Stimulated activated CD8-positive, alpha-beta memory T cell treated with anti-CD3 and anti-CD28 coated beads, Interleukin-7, amount 100 ng/mL, for 48 hours (primary cell): ENCODE measurements around the gene PTP4A1.

Experiments used
- DNase-seq, 2 donors: peaks; one replicate each; pipeline ENCODE4 v3.0.0-alpha.2; 2020; ENCODE audit warnings: low read depth in 1 of 2; ENCODE audit errors: extremely low read depth in 1 of 2

The PTP4A1 gene

DNA sequence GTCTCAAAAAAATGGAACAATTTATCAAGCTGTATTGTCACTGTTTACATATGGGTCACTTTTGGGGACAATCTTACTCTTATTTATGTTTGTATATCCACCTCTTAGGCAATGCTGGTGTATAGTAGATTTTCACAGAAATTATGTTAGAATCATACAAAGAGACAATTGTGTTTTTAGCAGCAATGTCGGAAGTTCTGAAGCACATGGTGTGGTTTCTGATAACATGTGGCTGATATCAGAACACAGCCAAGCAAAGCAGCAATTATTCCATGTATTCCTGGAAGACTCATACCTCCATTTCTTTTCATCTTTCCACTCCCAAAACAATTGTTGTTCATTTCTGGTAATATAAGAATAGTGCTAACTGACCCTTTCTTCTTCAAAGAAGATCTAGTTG lies 17.5 kb upstream of the PTP4A1 start:
- DNase-seq: no peak

DNA sequence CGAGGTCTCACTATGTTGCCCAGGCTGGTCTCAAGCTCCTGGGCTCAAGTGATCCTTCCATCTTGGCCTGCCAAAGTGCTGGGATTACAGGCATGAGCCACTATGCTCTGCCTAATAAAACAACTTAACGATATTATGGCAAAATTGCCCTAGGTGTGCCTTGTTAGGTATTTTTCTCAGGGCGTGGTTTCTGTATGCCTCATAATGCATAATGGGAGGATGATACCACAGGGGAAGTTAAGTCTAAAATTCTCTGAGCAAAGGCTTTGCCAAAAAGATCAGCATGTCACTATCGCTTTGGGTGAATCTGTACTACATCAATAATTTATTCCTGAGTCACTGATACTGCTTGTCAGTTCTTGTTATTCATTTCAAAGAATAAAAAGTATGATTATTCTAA lies 15.9 kb upstream of the PTP4A1 start:
- no peak for DNase-seq

GRCh38 chr6:63558278-63558677 lies 14.0 kb upstream of the PTP4A1 start:
- no peak for DNase-seq

- DNase-seq: no peak
Observed at GRCh38 chr6:63560801-63561287, 11.4 kb upstream of the PTP4A1 start.

DNA sequence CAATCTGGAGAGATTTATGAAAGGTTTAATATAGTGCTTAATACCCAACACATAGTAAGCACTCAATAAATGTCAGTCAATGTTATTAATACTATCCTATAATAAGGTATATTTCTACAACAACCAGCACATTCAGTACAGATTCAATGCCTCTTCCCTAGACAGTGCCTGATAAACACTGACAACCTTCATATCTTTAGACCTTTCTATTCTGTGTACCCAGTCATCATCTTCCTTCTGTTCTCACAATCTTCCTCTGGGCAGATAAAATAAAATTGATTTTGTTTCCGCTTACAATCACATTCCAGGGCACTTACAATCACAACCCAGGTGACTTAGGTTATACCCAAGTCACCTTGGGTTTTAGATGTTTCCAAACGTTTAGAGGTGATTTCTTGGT lies 11.0 kb upstream of the PTP4A1 start:
- no peak for DNase-seq

DNA sequence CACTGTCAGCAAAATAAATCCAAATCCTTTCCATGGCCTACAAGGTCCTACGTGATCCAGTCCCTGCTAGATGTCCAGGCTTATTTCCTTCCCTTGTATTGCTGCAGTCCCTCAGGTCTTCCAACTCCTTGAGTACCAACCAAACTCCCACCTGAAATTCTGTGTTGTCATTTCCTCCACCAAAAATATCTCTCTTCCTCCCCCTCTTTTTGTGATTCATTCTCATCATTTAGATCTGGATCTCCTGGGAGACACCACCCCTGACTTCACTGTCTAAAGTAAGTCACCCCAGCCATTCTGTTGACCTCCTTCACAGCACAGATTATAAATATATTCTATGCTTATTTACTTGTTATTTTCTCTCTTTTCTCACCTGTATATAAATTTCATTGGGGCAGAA lies 9.0 kb upstream of the PTP4A1 start:
- no peak for DNase-seq

GRCh38 chr6:63565058-63565726 lies 7.1 kb upstream of the PTP4A1 start:
- DNase-seq: no peak

- no peak for DNase-seq
Observed at GRCh38 chr6:63565727-63566596, 6.3 kb upstream of the PTP4A1 start.

GRCh38 chr6:63567966-63568365 lies 4.3 kb upstream of the PTP4A1 start:
- DNase-seq: no peak

DNA sequence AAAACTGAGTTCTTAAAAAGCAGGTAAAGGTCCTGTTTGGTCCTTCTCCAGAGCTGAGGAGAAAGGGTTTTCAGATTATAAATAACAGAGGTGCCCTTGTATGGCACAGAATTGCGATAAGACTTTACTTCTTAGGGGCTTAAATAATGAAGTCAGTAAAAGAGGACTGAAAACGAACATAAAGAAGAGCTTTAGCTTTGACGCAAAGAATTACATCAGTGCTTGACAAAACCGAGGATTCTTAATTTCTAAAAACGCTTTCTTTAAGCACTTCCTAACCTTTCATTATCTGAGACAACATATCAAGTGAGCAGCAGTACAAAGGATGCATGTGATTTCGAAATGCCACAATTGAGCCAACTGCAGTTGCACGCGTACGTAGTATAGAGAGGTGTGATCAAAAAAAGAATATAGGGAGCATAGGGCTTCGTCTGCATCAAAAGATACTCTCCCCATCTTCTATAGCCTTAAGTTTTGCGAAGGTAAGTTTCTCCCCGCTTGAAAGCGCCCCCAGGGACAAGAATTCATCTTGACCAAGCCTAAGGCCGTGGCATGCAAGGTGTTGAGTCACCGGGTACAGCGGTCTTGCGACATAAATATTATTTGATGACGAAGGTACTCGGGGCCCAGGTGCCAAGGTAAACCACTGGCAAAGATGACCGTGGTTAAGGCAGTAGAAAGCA lies 778 bp upstream of the PTP4A1 start:
- peak in 1 of 2 donors; percentile 18 for DNase-seq

DNA sequence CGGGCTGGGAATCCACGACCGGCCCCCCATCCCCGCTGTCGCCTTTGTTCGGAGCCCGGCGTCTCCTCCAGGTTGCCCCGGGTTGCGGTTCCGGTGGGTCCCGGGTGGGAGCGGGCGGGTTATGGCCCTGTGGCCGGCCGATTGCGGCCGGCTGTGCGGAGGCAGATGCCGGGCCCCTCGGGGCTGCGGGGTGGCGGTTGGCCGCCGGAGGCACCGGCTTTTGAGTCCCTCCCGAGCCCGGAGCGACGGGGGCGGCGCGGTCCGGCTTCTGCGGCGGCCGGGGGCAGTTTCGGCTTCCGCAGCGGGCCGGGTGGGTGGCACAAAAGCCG lies 431 bp downstream of the PTP4A1 start:
- no peak for DNase-seq

DNA sequence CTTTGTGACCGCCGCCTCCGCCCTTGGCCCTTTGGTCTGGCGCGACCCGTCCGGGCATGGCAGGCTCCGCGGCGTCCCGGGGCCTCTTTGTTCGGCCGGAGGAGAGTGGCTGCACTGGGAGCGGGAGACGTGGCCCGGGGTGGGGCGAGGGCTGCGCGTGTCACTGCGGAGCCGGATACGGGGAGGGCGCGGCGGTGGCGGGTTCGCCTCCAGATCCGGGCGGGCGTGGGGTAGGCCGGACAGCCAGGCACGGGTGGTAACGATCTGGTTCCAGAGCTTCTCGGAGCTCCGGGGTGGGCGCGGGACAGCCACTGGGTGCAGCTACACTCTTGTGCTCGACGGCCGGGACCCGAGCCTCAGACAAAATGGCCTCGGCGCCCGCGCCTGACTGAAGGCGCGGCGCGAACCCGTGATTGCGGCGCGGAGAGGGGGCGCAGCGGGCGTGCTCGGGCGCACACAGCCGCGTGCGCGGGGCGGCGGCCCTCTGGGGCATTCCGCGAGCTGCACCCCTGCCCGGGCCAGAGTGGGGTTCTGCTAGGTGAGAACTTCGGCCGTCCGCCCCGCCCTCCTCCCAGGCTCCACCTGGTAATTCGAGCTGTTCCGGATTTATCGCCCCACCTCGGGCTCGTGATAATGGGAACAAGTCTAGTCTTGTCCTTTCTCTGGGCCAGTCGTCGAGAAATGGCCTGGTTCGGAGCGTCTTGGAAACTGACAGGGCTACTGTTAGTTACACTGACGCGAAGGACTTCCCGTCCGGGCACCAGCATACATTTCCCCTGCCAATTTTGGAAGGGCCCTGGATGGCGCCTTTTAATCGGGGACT lies 1.0 kb downstream of the PTP4A1 start:
- DNase-seq: peak; percentile 37 to 48

DNA sequence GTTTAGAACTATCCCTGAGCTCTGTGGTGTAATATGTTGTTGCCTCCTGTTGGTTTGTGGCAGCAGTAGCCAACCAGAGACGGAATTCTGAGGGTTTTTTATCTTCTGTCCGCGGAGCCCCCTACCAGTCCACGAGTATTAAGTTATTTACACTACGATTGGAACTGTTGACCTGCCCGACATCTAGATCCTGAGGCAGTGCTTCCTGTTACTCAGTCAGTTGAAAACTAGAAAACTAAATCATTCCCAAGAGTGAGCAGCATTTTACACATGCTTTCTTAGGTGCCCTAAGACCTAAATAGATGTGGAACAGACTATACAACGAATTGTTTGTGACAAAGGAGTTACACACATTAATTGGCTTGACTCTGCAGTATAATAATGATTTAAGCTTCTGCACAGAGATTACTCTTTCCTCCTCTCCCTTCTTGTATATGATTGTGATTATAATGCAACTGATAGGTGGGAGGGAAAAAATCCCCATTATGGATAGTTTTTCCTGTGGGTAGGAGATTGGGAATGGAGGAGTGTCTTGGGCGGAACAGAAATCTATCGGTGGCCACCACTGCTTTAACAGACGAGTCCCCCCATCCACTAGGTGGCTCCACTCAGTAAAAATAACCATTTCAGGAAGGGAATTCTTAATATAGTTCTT lies 1.7 kb downstream of the PTP4A1 start:
- peak in 1 of 2 donors; percentile 17 for DNase-seq

- no peak for DNase-seq
Observed at GRCh38 chr6:63574554-63574900, 2.2 kb downstream of the PTP4A1 start.

DNA sequence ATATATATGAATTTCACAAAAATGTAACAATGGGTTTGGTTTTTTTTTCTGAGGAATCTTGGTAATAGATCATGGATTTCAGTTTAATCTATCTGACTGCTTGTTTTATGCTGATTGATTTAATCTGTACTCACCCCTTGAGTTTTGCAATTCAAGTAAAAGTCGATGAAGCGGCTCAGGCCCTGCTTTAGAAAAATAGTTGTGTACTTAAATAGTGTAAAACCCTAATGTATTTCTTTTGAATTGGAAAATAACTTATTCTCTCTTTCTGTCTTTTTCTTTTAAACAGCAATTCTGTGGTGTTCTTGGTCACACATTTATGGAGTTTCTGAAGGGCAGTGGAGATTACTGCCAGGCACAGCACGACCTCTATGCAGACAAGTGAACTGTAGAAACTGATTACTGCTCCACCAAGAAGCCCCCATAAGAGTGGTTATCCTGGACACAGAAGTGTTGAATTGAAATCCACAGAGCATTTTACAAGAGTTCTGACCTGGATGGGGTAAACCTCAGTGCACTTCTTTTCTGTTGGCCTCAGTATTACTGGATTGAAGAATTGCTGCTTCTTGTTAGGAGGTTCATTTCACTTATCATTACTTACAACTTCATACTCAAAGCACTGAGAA lies 4.0 kb downstream of the PTP4A1 start:
- no peak for DNase-seq

GRCh38 chr6:63576985-63577712 lies 4.9 kb downstream of the PTP4A1 start:
- no peak for DNase-seq

DNA sequence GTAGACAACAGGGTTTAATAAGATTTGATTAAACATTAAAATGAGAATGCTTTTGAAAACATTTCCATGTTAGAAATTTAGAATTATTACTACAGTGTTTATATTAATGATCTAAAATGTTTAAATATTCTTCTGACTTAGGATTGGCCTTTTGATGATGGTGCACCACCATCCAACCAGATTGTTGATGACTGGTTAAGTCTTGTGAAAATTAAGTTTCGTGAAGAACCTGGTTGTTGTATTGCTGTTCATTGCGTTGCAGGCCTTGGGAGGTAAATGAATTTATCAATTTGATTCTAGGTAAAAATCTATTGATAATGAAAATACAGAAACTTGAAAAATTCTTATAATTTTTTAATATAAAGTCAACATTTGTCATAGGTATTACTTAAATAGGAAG lies 6.5 kb downstream of the PTP4A1 start:
- DNase-seq: no peak

GRCh38 chr6:63579937-63580703 lies 7.8 kb downstream of the PTP4A1 start:
- no peak for DNase-seq

- DNase-seq: no peak
Observed at GRCh38 chr6:63580704-63580961, 8.4 kb downstream of the PTP4A1 start.
